ENCODE measurements around the gene SDF2L1.

DNA sequence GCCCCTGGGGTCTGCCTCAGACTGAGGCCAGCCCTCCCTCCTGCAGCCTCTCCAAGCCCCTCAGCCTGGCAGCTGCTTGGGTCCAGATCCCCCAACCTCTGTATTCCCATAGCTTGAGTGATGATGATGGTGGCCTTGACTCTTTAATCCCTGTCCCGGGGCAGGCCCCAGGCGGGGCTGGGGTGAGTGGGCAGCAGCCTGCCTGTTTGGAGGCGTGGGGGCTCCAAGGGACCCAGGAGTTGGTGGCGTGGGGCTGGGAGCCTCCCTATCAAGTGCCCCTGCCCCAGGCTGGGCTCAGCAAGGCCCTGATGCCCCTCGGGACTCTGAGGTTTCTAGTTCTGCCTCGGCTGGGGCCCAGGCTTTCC is 46.2 kb downstream of the SDF2L1 start:
- TF ChIP-seq POLR2A (IDR thresholded peaks at IDR 0.05) (no peak), CTCF (IDR thresholded peaks at IDR 0.05) (no peak)
